GM12878 (cell line): ENCODE results near the gene PHOX2B. TPM values are rescaled to one million over a fixed set of nuclear protein-coding genes. Genes with fewer than 3 reads are reported as not detected.

Experiments used
- ATAC-seq: fragments of 200-7000 bp; cut with Tn5 transposase; 3 replicates; pipeline ENCODE4 v1.9.1; 2020; ENCODE audit warnings: mild to moderate bottlenecking, moderate library complexity
- BruUV-seq: library from RNA; stranded (reverse); fragments of 400-500 nt; replicated peaks from 2 replicates; lab custom pipeline; 2021; lab: Mats Ljungman, UMichigan
- CTCF ChIA-PET: fragments of 300-600 bp; sonication (Branson Sonifier 250); formaldehyde crosslinking; extraction: SDS; loops from one replicate; lab custom pipeline; 2021; ENCODE audit warnings: inconsistent platforms; lab: Yijun Ruan, JAX
- POLR2A ChIA-PET: fragments of 350-600 bp; formaldehyde crosslinking; extraction: SDS; loops from one replicate; lab custom pipeline; 2021; ENCODE audit warnings: inconsistent platforms; lab: Charles Lee
- RAD21 ChIA-PET: fragments of 300-600 bp; sonication (Branson Sonifier 250); formaldehyde crosslinking; loops from one replicate; lab custom pipeline; 2023; ENCODE audit warnings: antibody characterized with exemption; ENCODE audit not compliant: unreplicated experiment; lab: Charles Lee
- SMC1A ChIA-PET: fragments of 300-600 bp; sonication (Branson Sonifier 250); formaldehyde crosslinking; loops from one replicate; lab custom pipeline; 2023; ENCODE audit not compliant: unreplicated experiment, uncharacterized antibody; lab: Charles Lee
- DNase-seq: peaks from one replicate; pipeline ENCODE4 v3.0.0-alpha.2; 2011; ENCODE audit warnings: low read depth, low spot score
- FAIRE-seq: peaks from 3 replicates; lab custom pipeline; 2011; peaks lifted over from hg19 to GRCh38; lab: Jason Lieb, UNC
- H2AFZ ChIP-seq: 2 replicates; pipeline ENCODE4 v1.6.0; 2011; ENCODE audit warnings: low read depth, low read length, control low read depth; ENCODE audit not compliant: control insufficient read depth
- H3K27ac ChIP-seq: 2 replicates; pipeline ENCODE4 v1.5.1; 2011; ENCODE audit warnings: control low read depth; ENCODE audit not compliant: control insufficient read depth, insufficient read depth
- H3K27me3 ChIP-seq, 2 experiments: replicated peaks in 1 of 2; 2 replicates each; pipeline versions ENCODE4 v1.6.0 to v1.6.1; 2011; ENCODE audit warnings: low read length in 1 of 2; ENCODE audit not compliant: control insufficient read depth in 2 of 2, insufficient read depth in 2 of 2
- H3K36me3 ChIP-seq, 2 experiments: 2 replicates each; pipeline ENCODE4 v1.5.1; 2011; ENCODE audit warnings: low read length in 1 of 2; ENCODE audit not compliant: control insufficient read depth in 2 of 2, insufficient read depth in 2 of 2
- H3K4me1 ChIP-seq: 2 replicates; pipeline ENCODE4 v1.6.1; 2011; ENCODE audit warnings: mild to moderate bottlenecking, low read length, moderate library complexity, mixed read lengths; ENCODE audit not compliant: control insufficient read depth, insufficient read depth
- H3K4me2 ChIP-seq: 2 replicates; pipeline ENCODE4 v1.6.0; 2011; ENCODE audit warnings: control low read depth; ENCODE audit not compliant: control insufficient read depth, insufficient read depth
- H3K4me3 ChIP-seq: fragments of 200-600 bp; sonication (generic); 2 replicates; pipeline ENCODE4 v1.5.1; 2016
- H3K79me2 ChIP-seq: 2 replicates; pipeline ENCODE4 v1.6.0; 2011; ENCODE audit warnings: low read length; ENCODE audit not compliant: control insufficient read depth, insufficient read depth
- H3K9ac ChIP-seq: 2 replicates; pipeline ENCODE4 v1.8.0; 2011; ENCODE audit warnings: low read length, control low read depth, mixed read lengths; ENCODE audit not compliant: control insufficient read depth, insufficient read depth
- H3K9me3 ChIP-seq: replicated peaks from 3 replicates; pipeline ENCODE4 v1.5.1; 2011; ENCODE audit warnings: mild to moderate bottlenecking, low read length; ENCODE audit not compliant: control insufficient read depth, insufficient read depth
- H4K20me1 ChIP-seq: 2 replicates; pipeline ENCODE4 v1.6.0; 2011; ENCODE audit not compliant: control insufficient read depth, insufficient read depth
- CHD1 ChIP-seq: IDR thresholded peaks from 2 replicates; pipeline ENCODE4 v1.6.1; 2012; ENCODE audit warnings: low read depth, low read length, improper control_type of control experiment
- E2F4 ChIP-seq: IDR thresholded peaks from 2 replicates; pipeline ENCODE4 v1.6.1; 2012; ENCODE audit warnings: low read depth, low read length, improper control_type of control experiment
- HDAC6 ChIP-seq: fragments of 200-600 bp; sonication (generic); IDR thresholded peaks from one replicate; pipeline ENCODE4 v1.8.0; 2017; ENCODE audit warnings: antibody characterized with exemption; ENCODE audit not compliant: unreplicated experiment
- MEF2B ChIP-seq: fragments of 450-650 bp; IDR thresholded peaks from 2 replicates; pipeline ENCODE4 v1.6.1; 2018; ENCODE audit warnings: mild to moderate bottlenecking, moderate library complexity; ENCODE audit not compliant: partially characterized antibody, poor library complexity, severe bottlenecking
- NFIC ChIP-seq: IDR thresholded peaks from 2 replicates; pipeline ENCODE4 v1.6.1; 2012; ENCODE audit warnings: low read depth, mild to moderate bottlenecking, inconsistent platforms, low read length, moderate library complexity
- PRDM15 ChIP-seq: fragments of 450-650 bp; formaldehyde crosslinking; IDR thresholded peaks from 2 replicates; pipeline ENCODE4 v1.4.0; 2020; ENCODE audit warnings: mild to moderate bottlenecking, moderate library complexity
- RAD21 ChIP-seq: IDR thresholded peaks from 2 replicates; pipeline ENCODE4 v1.6.1; 2011; ENCODE audit warnings: mild to moderate bottlenecking, low read depth, low read length, moderate library complexity; ENCODE audit not compliant: insufficient read depth
- SMAD1 ChIP-seq: fragments of 450-650 bp; IDR thresholded peaks from 2 replicates; pipeline ENCODE4 v1.6.1; 2018; ENCODE audit warnings: mild to moderate bottlenecking, low read depth; ENCODE audit not compliant: partially characterized antibody
- USF1 ChIP-seq: IDR thresholded peaks from 2 replicates; pipeline ENCODE4 v1.6.1; 2011; ENCODE audit warnings: borderline replicate concordance, low read depth, mild to moderate bottlenecking, moderate library complexity, mixed read lengths, low read length; ENCODE audit not compliant: insufficient read depth; ENCODE audit errors: extremely low read length
- WGBS: methylation state at CpG from one replicate; pipeline ENCODE4 v1.1.6; 2016; ENCODE audit warnings: low lambda C conversion rate; ENCODE audit not compliant: insufficient replicate concordance, insufficient coverage; ENCODE audit errors: missing lambda C conversion rate; 5-methylcytosine and 5-hydroxymethylcytosine counted together
- in situ Hi-C: fragments of 300-500 bp; cut with MboI; formaldehyde crosslinking; loops from 9 replicates; pipeline ENCODE4 v1.14.3; 2018; ENCODE audit warnings: mixed read lengths
- intact Hi-C: fragments of 100-400 bp; cut with micrococcal nuclease; formaldehyde crosslinking; loops from one replicate; pipeline ENCODE4 v1.14.2; 2022; ENCODE audit not compliant: unreplicated experiment
- polyA plus RNA-seq, 11 experiments: library from polyadenylated mRNA; depleted of rRNA in 4 of 11; unstranded in 6 of 11; stranded (reverse) in 5 of 11; fragments of >200 nt; fragmentation: Nextera tagmentation in 4 of 11; fragmentation: Illumina TruSeq in 1 of 11; extraction: Ambion mirVana in 4 of 11; extraction: Trizol in 1 of 11; gene quantifications; 1 replicate in 1 of 11; 2 replicates in 10 of 11; pipeline versions ENCODE4 v1.2.1 to v1.2.3, GENCODE V29; 2011 to 2016; ENCODE audit warnings: inconsistent platforms in 2 of 11, missing spikeins in 2 of 11, low read depth in 1 of 11
- total RNA-seq, 4 experiments: library from RNA; depleted of rRNA in 3 of 4; stranded (reverse); fragments of >200 nt in 3 of 4; fragmentation: Illumina TruSeq in 1 of 4; extraction: Trizol in 1 of 4; gene quantifications; 2 replicates each; pipeline versions ENCODE4 v1.2.1 to v1.2.3, GENCODE V29; 2013 to 2021

PHOX2B gene
- total and polyA plus RNA-seq, 10 of the 15 experiments (the other 5 are each of a cell fraction or from before 2014, with no cell fraction given) = not detected

GRCh38 chr4:41703785-41704184 lies 44.7 kb downstream of the PHOX2B start (continued):
- TF ChIP-seq USF1 = no peak
- no peak for TF ChIP-seq SMAD1

GRCh38 chr4:41702770-41703169 lies 45.8 kb downstream of the PHOX2B start:
- ChIA-PET SMC1A (interaction anchor here (1.0 kb wide), 1 partner anchor 185 kb away, joined by 4 read pairs; no protein-coding TSS in a partner anchor), POLR2A (no interaction called here), CTCF (no interaction called here), RAD21 (no interaction called here)
- no peak for FAIRE-seq
- H4K20me1 ChIP-seq = no peaks in the 10 kb centered on the region
- H3K36me3 ChIP-seq = no peaks in the 10 kb centered on the region
- 27% methylated on average over 4 of the region's 4 CpGs for WGBS
- no peak overlapping the region for H3K27ac ChIP-seq
- ATAC-seq = no peak
- in situ Hi-C loops = no loop called here
- H3K9ac ChIP-seq = no peak overlapping the region
- no peaks in the 10 kb centered on the region for H3K4me1 ChIP-seq
- H3K4me2 ChIP-seq = no peak overlapping the region
- DNase-seq = no peak
- no peak overlapping the region for H3K4me3 ChIP-seq
- H3K27me3 ChIP-seq = 0 out of 4 replicates have a peak, but pooled peaks cover 0 to 1% of the 10 kb centered on the region in 2 experiments
- H3K79me2 ChIP-seq = no peaks in the 10 kb centered on the region
- intact Hi-C loops = no loop called here
- no TSS peak for BruUV-seq
- TF ChIP-seq NFIC (no peak), RAD21 (no peak), MEF2B (no peak), CHD1 (no peak), E2F4 (no peak), HDAC6 (no peak), PRDM15 (no peak)
- H3K9me3 ChIP-seq = no peaks in the 10 kb centered on the region
- no peak overlapping the region for H2AFZ ChIP-seq
